ENCODE measurements around the gene ACOX2.

DNA sequence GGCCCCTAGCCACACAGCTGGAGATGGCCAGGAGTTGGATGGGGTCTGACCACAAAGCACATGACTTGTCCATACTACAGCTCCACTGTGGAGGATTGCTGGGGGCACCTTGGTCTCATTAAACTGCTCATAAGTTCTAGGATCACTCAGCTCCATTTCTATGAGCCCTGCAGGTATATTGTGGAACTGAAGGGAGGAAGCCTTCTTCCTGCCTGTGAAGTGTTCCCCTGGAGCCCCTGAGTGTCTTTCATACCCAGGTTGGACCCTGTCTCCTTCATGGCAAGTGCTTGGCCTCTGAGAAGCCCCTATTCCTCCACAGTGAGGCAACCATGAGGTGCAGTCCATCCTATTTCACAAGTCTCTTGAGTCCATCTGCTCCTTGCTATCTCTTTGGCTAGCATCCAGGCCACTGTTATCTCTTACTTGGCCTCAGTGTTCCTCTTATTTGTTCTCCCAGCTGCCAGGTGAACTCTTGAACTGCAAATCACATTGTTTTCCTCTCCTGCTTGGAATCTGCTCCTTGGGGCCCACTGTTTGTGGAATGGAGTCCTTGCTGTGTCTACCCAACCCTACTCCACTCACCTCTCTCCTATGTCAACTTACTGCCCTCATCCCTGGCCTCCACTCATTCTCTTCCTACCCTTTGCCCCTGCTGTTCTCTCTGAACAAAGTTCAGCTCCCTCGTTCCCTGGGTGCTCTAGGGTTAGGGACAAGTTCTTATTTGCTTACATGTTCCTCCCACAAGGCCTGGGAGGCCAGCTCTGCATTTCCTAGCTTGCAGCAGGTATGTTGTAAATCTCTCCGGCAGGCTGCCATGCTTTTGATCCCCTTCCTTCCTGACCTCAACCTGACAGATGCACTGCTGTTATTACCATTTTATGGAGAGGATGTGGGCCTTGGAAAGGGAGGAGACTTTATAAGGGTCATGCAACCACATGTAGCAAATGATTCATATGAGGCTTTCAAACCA lies 1.2 kb downstream of the ACOX2 start:
- TF ChIP-seq, protein P1, sequence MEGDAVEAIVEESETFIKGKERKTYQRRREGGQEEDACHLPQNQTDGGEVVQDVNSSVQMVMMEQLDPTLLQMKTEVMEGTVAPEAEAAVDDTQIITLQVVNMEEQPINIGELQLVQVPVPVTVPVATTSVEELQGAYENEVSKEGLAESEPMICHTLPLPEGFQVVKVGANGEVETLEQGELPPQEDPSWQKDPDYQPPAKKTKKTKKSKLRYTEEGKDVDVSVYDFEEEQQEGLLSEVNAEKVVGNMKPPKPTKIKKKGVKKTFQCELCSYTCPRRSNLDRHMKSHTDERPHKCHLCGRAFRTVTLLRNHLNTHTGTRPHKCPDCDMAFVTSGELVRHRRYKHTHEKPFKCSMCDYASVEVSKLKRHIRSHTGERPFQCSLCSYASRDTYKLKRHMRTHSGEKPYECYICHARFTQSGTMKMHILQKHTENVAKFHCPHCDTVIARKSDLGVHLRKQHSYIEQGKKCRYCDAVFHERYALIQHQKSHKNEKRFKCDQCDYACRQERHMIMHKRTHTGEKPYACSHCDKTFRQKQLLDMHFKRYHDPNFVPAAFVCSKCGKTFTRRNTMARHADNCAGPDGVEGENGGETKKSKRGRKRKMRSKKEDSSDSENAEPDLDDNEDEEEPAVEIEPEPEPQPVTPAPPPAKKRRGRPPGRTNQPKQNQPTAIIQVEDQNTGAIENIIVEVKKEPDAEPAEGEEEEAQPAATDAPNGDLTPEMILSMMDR (conservative IDR thresholded peaks at IDR 0.05; ENCODE audit: low read depth, low read length) = no peak
- TF ChIP-seq EZH2 (IDR thresholded peaks at IDR 0.05; ENCODE audit: borderline replicate concordance, low read depth, low read length, poor library complexity, severe bottlenecking) = no peak

Measured in A673 (cell line).